ENCODE results near the gene FOXC1. TPM values are rescaled to one million over a fixed set of nuclear protein-coding genes. Genes with fewer than 3 reads are reported as not detected.

FOXC1 gene
- total and polyA plus RNA-seq, 8 donors, result 0.25 to 8.3 (median 2.8) TPM

- DNase-seq, result peak in 1 of 2 donors; percentile 78
- WGBS, 5 donors, result 4 to 11% (median 8%) methylated on average over 21 to 85 of the region's 85 CpGs
- Histone ChIP-seq H3K36me3 (no peaks in the 10 kb centered on the region), H3K27ac (peak overlapping the region in 1 of 5 donors; percentile 36), H3K9me3 (no peaks in the 10 kb centered on the region), H3K4me1 (peaks cover 30 to 52% (median 42%) of the 10 kb centered on the region in 4 donors), H3K4me3 (peak overlapping the region; percentile 22 to 50 (median 32)), H3K27me3 (peaks cover 23 to 98% (median 79%) of the 10 kb centered on the region in 3 donors)
- intact Hi-C loops (cut with DNase I; ENCODE audit: low total_unique reads), result no loop called here
- TF ChIP-seq CTCF (IDR thresholded peaks at IDR 0.05) (no peak), POLR2A (IDR thresholded peaks at IDR 0.05) (no peak), POLR2AphosphoS5 (IDR thresholded peaks at IDR 0.05) (peak in 1 of 3 donors; percentile 23)
These were observed 4.9 kb downstream of the FOXC1 start for GRCh38 chr6:1614448-1615150.

GRCh38 chr6:1615151-1615852 is 5.6 kb downstream of the FOXC1 start:
- Histone ChIP-seq H3K36me3 (peaks cover 0 to 3% (median 1%) of the 10 kb centered on the region in 4 donors), H3K27ac (no peak overlapping the region), H3K4me3 (peak overlapping the region; percentile 22 to 50 (median 32)), H3K4me1 (peaks cover 36 to 59% (median 45%) of the 10 kb centered on the region in 4 donors), H3K27me3 (peaks cover 30 to 100% (median 86%) of the 10 kb centered on the region in 3 donors), H3K9me3 (no peaks in the 10 kb centered on the region)
- peak in 1 of 2 donors; percentile 23 for DNase-seq
- TF ChIP-seq EP300 (IDR thresholded peaks at IDR 0.05) (no peak), POLR2AphosphoS5 (IDR thresholded peaks at IDR 0.05) (no peak), POLR2A (IDR thresholded peaks at IDR 0.05) (no peak), CTCF (IDR thresholded peaks at IDR 0.05) (no peak)
- intact Hi-C loops (cut with DNase I; ENCODE audit: low total_unique reads), result no loop called here
- 43 to 67% (median 56%) methylated on average over 19 to 50 of the region's 50 CpGs for WGBS, 5 donors

GRCh38 chr6:1615853-1616420 is 6.2 kb downstream of the FOXC1 start:
- Histone ChIP-seq H3K36me3 (peaks cover 0 to 9% (median 6%) of the 10 kb centered on the region in 4 donors), H3K4me3 (no peak overlapping the region), H3K9me3 (no peaks in the 10 kb centered on the region), H3K27ac (no peak overlapping the region), H3K27me3 (peaks cover 32 to 100% (median 86%) of the 10 kb centered on the region in 3 donors), H3K4me1 (peaks cover 30 to 56% (median 41%) of the 10 kb centered on the region in 4 donors)
- intact Hi-C loops (cut with DNase I; ENCODE audit: low total_unique reads), result no loop called here
- TF ChIP-seq CTCF (IDR thresholded peaks at IDR 0.05), result no peak
- TF ChIP-seq POLR2AphosphoS5 (IDR thresholded peaks at IDR 0.05), result no peak
- no peak for TF ChIP-seq POLR2A (IDR thresholded peaks at IDR 0.05)
- no peak for TF ChIP-seq EP300 (IDR thresholded peaks at IDR 0.05)
- WGBS, 5 donors, result 77 to 86% (median 83%) methylated on average over 10 of the region's 10 CpGs
- no peak for DNase-seq

GRCh38 chr6:1616701-1617463 is 7.2 kb downstream of the FOXC1 start:
- no peak for DNase-seq
- 79 to 82% (median 80%) methylated on average over 11 of the region's 11 CpGs for WGBS, 5 donors
- intact Hi-C loops (cut with DNase I; ENCODE audit: low total_unique reads), result no loop called here
- Histone ChIP-seq H3K4me1 (peaks cover 21 to 46% (median 35%) of the 10 kb centered on the region in 4 donors), H3K36me3 (peaks cover 0 to 18% (median 13%) of the 10 kb centered on the region in 4 donors), H3K9me3 (no peaks in the 10 kb centered on the region), H3K27me3 (peaks cover 32 to 100% (median 78%) of the 10 kb centered on the region in 3 donors), H3K27ac (no peak overlapping the region), H3K4me3 (no peak overlapping the region)
- TF ChIP-seq CTCF (IDR thresholded peaks at IDR 0.05), result no peak

All from stomach (tissue), 9 donors.